ENCODE results near the gene ANXA6.
"Not testable (repeated sequence)": the region's sequence is repeated elsewhere in the genome, so short reads cannot be mapped to it uniquely, and the experiment has no call there.

Gene ANXA6

GRCh38 chr5:151199581-151200185 lies 42.1 kb upstream of the ANXA6 start:
- H3K36me3 Mint-ChIP-seq (ENCODE audit: low read depth) = no peaks in the 10 kb centered on the region
- H3K9me3 Mint-ChIP-seq = peaks cover 3% of the 10 kb centered on the region
- no peaks in the 10 kb centered on the region for H3K4me1 Mint-ChIP-seq
- H3K4me3 Mint-ChIP-seq = no peak overlapping the region
- H3K27ac Mint-ChIP-seq = peak overlapping the region in 1 of 3 experiments; percentile 79
- no peak for TF ChIP-seq CTCF (IDR thresholded peaks at IDR 0.05; ENCODE audit: unreplicated experiment in 3 of 3)
- no peaks in the 10 kb centered on the region for H3K27me3 Mint-ChIP-seq (ENCODE audit: low read depth)

DNA sequence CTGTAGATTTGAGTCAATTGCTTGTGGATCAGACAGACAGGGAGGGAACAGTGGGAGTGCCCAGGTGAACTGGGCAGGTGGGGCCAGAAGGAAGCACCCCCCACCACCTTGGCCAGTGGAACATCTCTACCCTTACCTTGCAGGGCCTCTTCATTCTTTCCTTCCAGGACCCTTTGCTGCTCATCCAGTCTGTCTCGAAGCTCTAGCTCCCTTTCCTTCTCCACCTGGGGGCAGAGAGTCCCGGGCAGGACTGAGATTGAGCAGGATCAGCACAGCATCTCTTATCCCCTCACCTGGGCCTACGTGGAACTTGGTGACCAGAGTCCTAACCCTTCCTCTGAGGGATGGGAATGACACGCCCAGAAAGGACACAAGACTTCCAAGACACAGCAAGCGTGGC lies 41.3 kb upstream of the ANXA6 start:
- H3K4me1 Mint-ChIP-seq = no peaks in the 10 kb centered on the region
- H3K9me3 Mint-ChIP-seq = peaks cover 3% of the 10 kb centered on the region
- H3K27ac Mint-ChIP-seq = no peak overlapping the region
- H3K27me3 Mint-ChIP-seq (ENCODE audit: low read depth) = no peaks in the 10 kb centered on the region
- no peak for TF ChIP-seq CTCF (IDR thresholded peaks at IDR 0.05; ENCODE audit: unreplicated experiment in 3 of 3)
- H3K36me3 Mint-ChIP-seq (ENCODE audit: low read depth) = no peaks in the 10 kb centered on the region
- no peak overlapping the region for H3K4me3 Mint-ChIP-seq

GRCh38 chr5:151197291-151197600 lies 39.7 kb upstream of the ANXA6 start:
- H3K27ac Mint-ChIP-seq; H3K27me3 Mint-ChIP-seq (ENCODE audit: low read depth); H3K36me3 Mint-ChIP-seq (ENCODE audit: low read depth); H3K4me3 Mint-ChIP-seq; H3K4me1 Mint-ChIP-seq; H3K9me3 Mint-ChIP-seq: not testable (repeated sequence)

DNA sequence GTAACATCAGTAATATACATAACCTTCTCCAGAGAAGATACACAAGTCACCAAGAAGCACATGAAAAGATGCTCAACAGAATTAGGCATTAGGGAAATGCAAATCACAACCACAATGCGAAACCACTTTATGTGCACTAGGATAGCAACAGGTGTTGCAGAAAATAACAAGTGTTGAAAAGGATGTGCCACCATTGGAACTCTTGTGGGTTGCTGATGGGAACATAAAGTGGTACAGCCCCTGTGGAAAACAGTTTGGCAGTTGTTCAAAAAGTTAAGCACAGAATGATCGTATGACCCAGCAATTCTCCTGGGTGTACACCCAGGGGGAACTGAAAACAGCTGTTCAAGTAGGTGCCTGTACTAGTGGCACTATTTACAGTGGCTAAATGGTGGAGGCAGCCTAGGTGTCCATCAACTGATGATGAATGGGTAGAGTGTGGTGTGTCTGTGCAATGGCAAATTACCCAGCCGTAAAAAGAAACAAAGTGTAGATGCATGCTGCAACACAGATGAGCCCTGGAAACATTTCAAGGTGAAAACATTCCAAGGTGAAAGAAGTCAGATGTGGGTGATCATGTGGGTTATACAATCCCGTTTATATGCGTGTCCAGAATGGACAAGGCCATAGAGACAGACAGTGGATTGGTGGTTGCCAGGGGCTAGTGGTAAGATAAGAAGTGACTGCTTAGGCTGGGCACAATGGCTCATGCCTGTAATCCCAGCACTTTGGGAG lies 39.1 kb upstream of the ANXA6 start:
- peaks cover 9% of the 10 kb centered on the region for H3K9me3 Mint-ChIP-seq
- no peaks in the 10 kb centered on the region for H3K4me1 Mint-ChIP-seq
- H3K27me3 Mint-ChIP-seq (ENCODE audit: low read depth) = no peaks in the 10 kb centered on the region
- TF ChIP-seq CTCF (IDR thresholded peaks at IDR 0.05; ENCODE audit: unreplicated experiment in 3 of 3) = no peak
- H3K27ac Mint-ChIP-seq = no peak overlapping the region
- no peaks in the 10 kb centered on the region for H3K36me3 Mint-ChIP-seq (ENCODE audit: low read depth)
- no peak overlapping the region for H3K4me3 Mint-ChIP-seq

DNA sequence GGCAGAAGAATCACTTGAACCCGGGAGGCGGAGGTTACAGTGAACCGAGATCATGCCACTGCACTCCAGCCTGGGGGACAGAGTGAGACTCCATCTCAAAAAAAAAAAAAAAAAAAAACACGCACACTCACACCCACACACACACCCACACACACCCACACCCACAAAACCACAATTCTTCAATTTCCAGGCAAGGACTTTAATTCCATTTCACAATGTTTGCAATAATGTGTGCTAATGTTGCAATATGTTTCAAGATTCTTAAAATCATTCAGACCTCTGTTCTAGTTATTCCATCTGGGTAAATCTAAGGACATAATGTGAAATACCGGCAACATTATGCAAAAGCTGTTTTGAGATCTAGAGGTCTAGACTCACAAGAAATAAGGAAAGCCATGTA lies 38.0 kb upstream of the ANXA6 start:
- no peak overlapping the region for H3K4me3 Mint-ChIP-seq
- H3K4me1 Mint-ChIP-seq = no peaks in the 10 kb centered on the region
- H3K9me3 Mint-ChIP-seq = peaks cover 18% of the 10 kb centered on the region
- TF ChIP-seq CTCF (IDR thresholded peaks at IDR 0.05; ENCODE audit: unreplicated experiment in 3 of 3) = no peak
- H3K36me3 Mint-ChIP-seq (ENCODE audit: low read depth) = peaks cover 5% of the 10 kb centered on the region
- H3K27ac Mint-ChIP-seq = no peak overlapping the region
- no peaks in the 10 kb centered on the region for H3K27me3 Mint-ChIP-seq (ENCODE audit: low read depth)

GRCh38 chr5:151192626-151193025 lies 35.0 kb upstream of the ANXA6 start:
- H3K36me3 Mint-ChIP-seq (ENCODE audit: low read depth) = peaks cover 5% of the 10 kb centered on the region
- peaks cover 37% of the 10 kb centered on the region for H3K9me3 Mint-ChIP-seq
- H3K27me3 Mint-ChIP-seq (ENCODE audit: low read depth) = no peaks in the 10 kb centered on the region
- H3K27ac Mint-ChIP-seq = no peak overlapping the region
- H3K4me1 Mint-ChIP-seq = no peaks in the 10 kb centered on the region
- no peak overlapping the region for H3K4me3 Mint-ChIP-seq
- TF ChIP-seq CTCF (IDR thresholded peaks at IDR 0.05; ENCODE audit: unreplicated experiment in 3 of 3) = no peak

Measured in nephron (organoid).